ENCODE measurements around the gene DYDC1.

DNA sequence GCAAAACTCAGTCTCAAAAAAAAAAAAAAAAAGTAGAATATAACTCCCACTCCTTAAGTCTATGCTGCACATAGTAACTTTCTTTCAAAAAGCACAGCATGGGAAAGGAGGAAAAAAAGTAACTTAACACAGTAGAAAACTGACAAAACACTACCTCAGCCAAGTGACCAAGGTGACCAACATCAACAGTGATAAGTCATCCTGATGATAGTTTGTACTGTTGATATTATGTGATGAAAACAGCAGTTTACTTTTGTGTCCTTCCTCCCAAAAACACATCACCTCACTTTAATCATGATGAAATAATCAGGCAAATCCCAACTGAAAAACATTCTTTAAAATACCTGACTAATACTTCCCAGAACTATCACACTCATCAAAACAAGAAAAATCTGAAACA, 37.8 kb downstream of the DYDC1 start:
- TF ChIP-seq, protein P1, sequence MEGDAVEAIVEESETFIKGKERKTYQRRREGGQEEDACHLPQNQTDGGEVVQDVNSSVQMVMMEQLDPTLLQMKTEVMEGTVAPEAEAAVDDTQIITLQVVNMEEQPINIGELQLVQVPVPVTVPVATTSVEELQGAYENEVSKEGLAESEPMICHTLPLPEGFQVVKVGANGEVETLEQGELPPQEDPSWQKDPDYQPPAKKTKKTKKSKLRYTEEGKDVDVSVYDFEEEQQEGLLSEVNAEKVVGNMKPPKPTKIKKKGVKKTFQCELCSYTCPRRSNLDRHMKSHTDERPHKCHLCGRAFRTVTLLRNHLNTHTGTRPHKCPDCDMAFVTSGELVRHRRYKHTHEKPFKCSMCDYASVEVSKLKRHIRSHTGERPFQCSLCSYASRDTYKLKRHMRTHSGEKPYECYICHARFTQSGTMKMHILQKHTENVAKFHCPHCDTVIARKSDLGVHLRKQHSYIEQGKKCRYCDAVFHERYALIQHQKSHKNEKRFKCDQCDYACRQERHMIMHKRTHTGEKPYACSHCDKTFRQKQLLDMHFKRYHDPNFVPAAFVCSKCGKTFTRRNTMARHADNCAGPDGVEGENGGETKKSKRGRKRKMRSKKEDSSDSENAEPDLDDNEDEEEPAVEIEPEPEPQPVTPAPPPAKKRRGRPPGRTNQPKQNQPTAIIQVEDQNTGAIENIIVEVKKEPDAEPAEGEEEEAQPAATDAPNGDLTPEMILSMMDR (IDR thresholded peaks at IDR 0.05): no peak
- no peak for TF ChIP-seq POLR2A (IDR thresholded peaks at IDR 0.05)
